PC-3 (cell line): ENCODE measurements around the gene TCERG1. TPM values are rescaled to one million over a fixed set of nuclear protein-coding genes. Genes with fewer than 3 reads are reported as not detected.

Experiments used
- ATAC-seq: fragments of 200-7000 bp; cut with Tn5 transposase; 2 replicates; pipeline ENCODE4 v1.9.1; 2020; ENCODE audit warnings: mild to moderate bottlenecking, moderate library complexity
- BruUV-seq: library from RNA; stranded (reverse); fragments of 400-500 nt; replicated peaks from 2 replicates; lab custom pipeline; 2021; lab: Mats Ljungman, UMichigan
- CTCF ChIA-PET: fragments of 300-600 bp; sonication (Branson Sonifier 250); formaldehyde crosslinking; loops from one replicate; lab custom pipeline; 2022; ENCODE audit warnings: antibody characterized with exemption; lab: Charles Lee
- POLR2A ChIA-PET: fragments of 300-600 bp; sonication (Branson Sonifier 250); formaldehyde crosslinking; loops from one replicate; lab custom pipeline; 2022; ENCODE audit warnings: antibody characterized with exemption; ENCODE audit not compliant: unreplicated experiment; lab: Charles Lee
- DNase-seq: peaks from one replicate; pipeline ENCODE4 v3.0.0-alpha.2; 2015
- H2AFZ ChIP-seq: fragments of 300-600 bp; sonication (generic); 2 replicates; pipeline ENCODE4 v1.6.0; 2016; ENCODE audit warnings: antibody characterized with exemption, low read length
- H3F3A ChIP-seq: fragments of 300-600 bp; sonication (generic); one replicate; pipeline ENCODE4 v1.6.0; 2017; ENCODE audit warnings: antibody characterized with exemption, low read length, control low read depth, mild to moderate bottlenecking; ENCODE audit not compliant: unreplicated experiment
- H3K27ac ChIP-seq: fragments of 300-600 bp; sonication (generic); 2 replicates; pipeline ENCODE4 v1.5.1; 2016; ENCODE audit warnings: mild to moderate bottlenecking, low read length
- H3K27me3 ChIP-seq: fragments of 300-600 bp; sonication (generic); 2 replicates; pipeline ENCODE4 v1.6.1; 2016; ENCODE audit warnings: low read length, mixed read lengths
- H3K36me3 ChIP-seq: fragments of 300-600 bp; sonication (generic); 2 replicates; pipeline ENCODE4 v1.6.1; 2016; ENCODE audit warnings: low read depth, mixed run types, low read length, mixed read lengths
- H3K4me1 ChIP-seq: fragments of 300-600 bp; sonication (generic); 2 replicates; pipeline ENCODE4 v1.5.1; 2016; ENCODE audit warnings: low read length; ENCODE audit not compliant: insufficient read depth
- H3K4me2 ChIP-seq: fragments of 300-600 bp; sonication (generic); 2 replicates; pipeline ENCODE4 v1.6.0; 2016; ENCODE audit warnings: low read length
- H3K4me3 ChIP-seq: fragments of 300-600 bp; sonication (generic); 2 replicates; pipeline ENCODE4 v1.5.1; 2016; ENCODE audit warnings: mild to moderate bottlenecking, low read length, mixed read lengths
- H3K79me2 ChIP-seq: fragments of 300-600 bp; sonication (generic); 2 replicates; pipeline ENCODE4 v1.6.1; 2017; ENCODE audit warnings: low read length, mixed read lengths
- H3K9ac ChIP-seq: fragments of 300-600 bp; sonication (generic); 2 replicates; pipeline ENCODE4 v1.6.0; 2016; ENCODE audit warnings: mild to moderate bottlenecking, low read length
- H3K9me2 ChIP-seq: fragments of 300-600 bp; sonication (generic); replicated peaks from 2 replicates; pipeline ENCODE4 v1.6.1; 2016; ENCODE audit warnings: mixed run types, low read length, mixed read lengths
- H3K9me3 ChIP-seq: fragments of 300-600 bp; sonication (generic); 2 replicates; pipeline ENCODE4 v1.6.1; 2016; ENCODE audit warnings: low read length, mixed read lengths
- H4K20me1 ChIP-seq: fragments of 300-600 bp; sonication (generic); 2 replicates; pipeline ENCODE4 v1.6.1; 2016; ENCODE audit warnings: low read length, mixed read lengths
- CTCF ChIP-seq: fragments of 300-600 bp; sonication (generic); conservative IDR thresholded peaks from 2 replicates; pipeline ENCODE4 v1.5.1; 2017; ENCODE audit warnings: antibody characterized with exemption, low read depth, mild to moderate bottlenecking, low read length
- EZH2 ChIP-seq: fragments of 300-600 bp; sonication (generic); IDR thresholded peaks from one replicate; pipeline ENCODE4 v1.6.1; 2017; ENCODE audit warnings: antibody characterized with exemption, mild to moderate bottlenecking, low read length; ENCODE audit not compliant: unreplicated experiment
- EZH2phosphoT487 ChIP-seq: fragments of 300-600 bp; sonication (generic); IDR thresholded peaks from 2 replicates; pipeline ENCODE4 v1.6.1; 2018; ENCODE audit warnings: mild to moderate bottlenecking, antibody characterized with exemption, low read length, borderline replicate concordance
- intact Hi-C: fragments of 100-400 bp; cut with micrococcal nuclease; formaldehyde crosslinking; loops from 2 replicates; pipeline ENCODE4 v1.9.0; 2023
- total RNA-seq: library from RNA; depleted of rRNA; stranded (reverse); fragments of >200 nt; gene quantifications from 2 replicates; pipeline ENCODE4 v1.2.3, GENCODE V29; 2014

The TCERG1 gene
- total RNA-seq, 1 experiment from 2014 or later = 96.9 TPM

- no TSS peak for BruUV-seq
- Histone ChIP-seq H3K4me2 (no peak overlapping the region), H3K4me3 (no peak overlapping the region), H3K9me2 (no peaks in the 10 kb centered on the region), H3K79me2 (no peaks in the 10 kb centered on the region), H3F3A (no peaks in the 10 kb centered on the region), H2AFZ (no peak overlapping the region), H3K9ac (no peak overlapping the region), H3K36me3 (no peaks in the 10 kb centered on the region), H3K9me3 (no peaks in the 10 kb centered on the region), H3K4me1 (no peaks in the 10 kb centered on the region), H4K20me1 (no peaks in the 10 kb centered on the region), H3K27me3 (peaks cover 75% of the 10 kb centered on the region), H3K27ac (no peak overlapping the region)
- ATAC-seq (no peak), DNase-seq (no peak)
- TF ChIP-seq EZH2phosphoT487 = no peak
- TF ChIP-seq CTCF = no peak
- no peak for TF ChIP-seq EZH2
- ChIA-PET POLR2A (no interaction called here), CTCF (no interaction called here)
- intact Hi-C loops = no loop called here
Observed at GRCh38 chr5:146399481-146399880, 47.7 kb upstream of the TCERG1 start.

GRCh38 chr5:146400201-146400600 lies 46.9 kb upstream of the TCERG1 start:
- no peak overlapping the region for H3K27ac ChIP-seq
- no peak overlapping the region for H3K9ac ChIP-seq
- no peak overlapping the region for H3K4me3 ChIP-seq
- no peak for ATAC-seq
- H2AFZ ChIP-seq = no peak overlapping the region
- peaks cover 68% of the 10 kb centered on the region for H3K27me3 ChIP-seq
- no peak overlapping the region for H3K4me2 ChIP-seq
- no peaks in the 10 kb centered on the region for H3K9me3 ChIP-seq
- H3K79me2 ChIP-seq = no peaks in the 10 kb centered on the region
- POLR2A ChIA-PET = no interaction called here
- no peaks in the 10 kb centered on the region for H3K36me3 ChIP-seq
- TF ChIP-seq CTCF (no peak), EZH2phosphoT487 (no peak), EZH2 (no peak)
- H3K4me1 ChIP-seq = no peaks in the 10 kb centered on the region
- CTCF ChIA-PET = no interaction called here
- no peaks in the 10 kb centered on the region for H3K9me2 ChIP-seq
- DNase-seq = no peak
- BruUV-seq = no TSS peak
- H3F3A ChIP-seq = no peaks in the 10 kb centered on the region
- H4K20me1 ChIP-seq = no peaks in the 10 kb centered on the region
- intact Hi-C loops = no loop called here

- no peaks in the 10 kb centered on the region for H4K20me1 ChIP-seq
- DNase-seq (no peak), ATAC-seq (no peak)
- peaks cover 61% of the 10 kb centered on the region for H3K27me3 ChIP-seq
- CTCF ChIA-PET = no interaction called here
- no peak overlapping the region for H3K9ac ChIP-seq
- H3K9me3 ChIP-seq = no peaks in the 10 kb centered on the region
- H3K27ac ChIP-seq = no peak overlapping the region
- no peak overlapping the region for H2AFZ ChIP-seq
- no peak overlapping the region for H3K4me2 ChIP-seq
- POLR2A ChIA-PET = no interaction called here
- no peaks in the 10 kb centered on the region for H3F3A ChIP-seq
- H3K79me2 ChIP-seq = no peaks in the 10 kb centered on the region
- H3K9me2 ChIP-seq = no peaks in the 10 kb centered on the region
- TF ChIP-seq EZH2 = no peak
- TF ChIP-seq EZH2phosphoT487 = no peak
- TF ChIP-seq CTCF = no peak
- H3K4me3 ChIP-seq = no peak overlapping the region
- intact Hi-C loops = no loop called here
- no peaks in the 10 kb centered on the region for H3K4me1 ChIP-seq
- no TSS peak for BruUV-seq
- no peaks in the 10 kb centered on the region for H3K36me3 ChIP-seq
Observed at GRCh38 chr5:146401021-146401420, 46.1 kb upstream of the TCERG1 start.
